Activated naive CD8-positive, alpha-beta T cell treated with anti-CD3 and anti-CD28 coated beads for 36 hours (primary cell): Measurements from ENCODE around the gene MSX1. TPM values are rescaled to one million over a fixed set of nuclear protein-coding genes. Genes with fewer than 3 reads are reported as not detected.

Experiments used
- DNase-seq: peaks from one replicate; pipeline ENCODE4 v3.0.0; 2021
- H3K27ac Mint-ChIP-seq: one replicate; pipeline ENCODE4 v1.8.0; 2022; ENCODE audit warnings: mild to moderate bottlenecking, moderate library complexity, mixed read lengths
- H3K27me3 Mint-ChIP-seq: one replicate; pipeline ENCODE4 v1.8.0; 2022; ENCODE audit warnings: mild to moderate bottlenecking, mixed read lengths
- H3K36me3 Mint-ChIP-seq: one replicate; pipeline ENCODE4 v1.8.0; 2021; ENCODE audit warnings: mild to moderate bottlenecking, mixed read lengths
- H3K4me1 Mint-ChIP-seq: one replicate; pipeline ENCODE4 v1.8.0; 2021; ENCODE audit warnings: mixed read lengths
- H3K4me3 Mint-ChIP-seq: one replicate; pipeline ENCODE4 v1.8.0; 2022; ENCODE audit warnings: mild to moderate bottlenecking, moderate library complexity, mixed read lengths
- H3K9me3 Mint-ChIP-seq: one replicate; pipeline ENCODE4 v1.8.0; 2022; ENCODE audit warnings: mixed read lengths
- total RNA-seq, 2 experiments: library from RNA; stranded (reverse); gene quantifications; one replicate each; pipeline ENCODE4 v1.2.3, GENCODE V29; 2021

MSX1 gene
- total RNA-seq, 2 experiments from 2014 or later, result 0.10 to 0.14 TPM

- H3K36me3 Mint-ChIP-seq, result no peaks in the 10 kb centered on the region
- no peak overlapping the region for H3K27ac Mint-ChIP-seq
- H3K27me3 Mint-ChIP-seq, result peaks cover 42% of the 10 kb centered on the region
- H3K9me3 Mint-ChIP-seq, result no peaks in the 10 kb centered on the region
- DNase-seq, result no peak
- peaks cover 27% of the 10 kb centered on the region for H3K4me1 Mint-ChIP-seq
- no peak overlapping the region for H3K4me3 Mint-ChIP-seq
Observed at GRCh38 chr4:4868758-4869723, 9.6 kb downstream of the MSX1 start.

- Mint-ChIP-seq H3K9me3 (no peaks in the 10 kb centered on the region), H3K36me3 (no peaks in the 10 kb centered on the region), H3K27ac (no peak overlapping the region), H3K27me3 (peaks cover 42% of the 10 kb centered on the region), H3K4me3 (no peak overlapping the region), H3K4me1 (peaks cover 27% of the 10 kb centered on the region)
- DNase-seq, result no peak
Observed at GRCh38 chr4:4869731-4870571, 10.5 kb downstream of the MSX1 start.

- Mint-ChIP-seq H3K27ac (no peak overlapping the region), H3K27me3 (peaks cover 42% of the 10 kb centered on the region), H3K9me3 (no peaks in the 10 kb centered on the region), H3K36me3 (no peaks in the 10 kb centered on the region), H3K4me3 (no peak overlapping the region), H3K4me1 (peaks cover 27% of the 10 kb centered on the region)
- no peak for DNase-seq
Observed at GRCh38 chr4:4870576-4871241, 11.2 kb downstream of the MSX1 start.

- Mint-ChIP-seq H3K4me3 (no peak overlapping the region), H3K27me3 (peaks cover 39% of the 10 kb centered on the region), H3K9me3 (no peaks in the 10 kb centered on the region), H3K4me1 (peaks cover 24% of the 10 kb centered on the region), H3K27ac (no peak overlapping the region), H3K36me3 (no peaks in the 10 kb centered on the region)
- DNase-seq, result no peak
Observed at GRCh38 chr4:4871242-4871572, 11.7 kb downstream of the MSX1 start.

GRCh38 chr4:4871573-4872313, 12.3 kb downstream of the MSX1 start:
- H3K4me3 Mint-ChIP-seq, result no peak overlapping the region
- H3K27me3 Mint-ChIP-seq, result peaks cover 39% of the 10 kb centered on the region

GRCh38 chr4:4872314-4872903, 12.9 kb downstream of the MSX1 start:
- no peak for DNase-seq
- Mint-ChIP-seq H3K36me3 (no peaks in the 10 kb centered on the region), H3K27ac (no peak overlapping the region), H3K9me3 (no peaks in the 10 kb centered on the region), H3K27me3 (peaks cover 43% of the 10 kb centered on the region), H3K4me1 (peaks cover 20% of the 10 kb centered on the region), H3K4me3 (no peak overlapping the region)

More at GRCh38 chr4:4871573-4872313, 12.3 kb downstream of the MSX1 start:
- Mint-ChIP-seq H3K36me3 (no peaks in the 10 kb centered on the region), H3K9me3 (no peaks in the 10 kb centered on the region), H3K27ac (no peak overlapping the region), H3K4me1 (peaks cover 20% of the 10 kb centered on the region)
- DNase-seq, result no peak

GRCh38 chr4:4873203-4873602, 13.7 kb downstream of the MSX1 start:
- peaks cover 46% of the 10 kb centered on the region for H3K27me3 Mint-ChIP-seq
- no peak overlapping the region for H3K4me3 Mint-ChIP-seq
- H3K27ac Mint-ChIP-seq, result no peak overlapping the region
- no peak for DNase-seq
- no peaks in the 10 kb centered on the region for H3K36me3 Mint-ChIP-seq
- H3K4me1 Mint-ChIP-seq, result peaks cover 20% of the 10 kb centered on the region
- no peaks in the 10 kb centered on the region for H3K9me3 Mint-ChIP-seq

GRCh38 chr4:4874254-4874653, 14.8 kb downstream of the MSX1 start:
- H3K9me3 Mint-ChIP-seq, result no peaks in the 10 kb centered on the region
- no peak overlapping the region for H3K4me3 Mint-ChIP-seq

GRCh38 chr4:4875147-4875546, 15.7 kb downstream of the MSX1 start:
- no peaks in the 10 kb centered on the region for H3K36me3 Mint-ChIP-seq
- H3K27ac Mint-ChIP-seq, result no peak overlapping the region
- no peak overlapping the region for H3K4me3 Mint-ChIP-seq
- peaks cover 13% of the 10 kb centered on the region for H3K4me1 Mint-ChIP-seq
- no peak for DNase-seq
- peaks cover 55% of the 10 kb centered on the region for H3K27me3 Mint-ChIP-seq
- H3K9me3 Mint-ChIP-seq, result no peaks in the 10 kb centered on the region

More at GRCh38 chr4:4874254-4874653, 14.8 kb downstream of the MSX1 start:
- no peak overlapping the region for H3K27ac Mint-ChIP-seq
- peaks cover 17% of the 10 kb centered on the region for H3K4me1 Mint-ChIP-seq
- H3K36me3 Mint-ChIP-seq, result no peaks in the 10 kb centered on the region
- DNase-seq, result no peak
- H3K27me3 Mint-ChIP-seq, result peaks cover 51% of the 10 kb centered on the region

GRCh38 chr4:4875611-4876010, 16.1 kb downstream of the MSX1 start:
- DNase-seq, result no peak
- Mint-ChIP-seq H3K27ac (no peak overlapping the region), H3K9me3 (no peaks in the 10 kb centered on the region), H3K36me3 (no peaks in the 10 kb centered on the region), H3K4me3 (no peak overlapping the region), H3K27me3 (peaks cover 55% of the 10 kb centered on the region), H3K4me1 (peaks cover 10% of the 10 kb centered on the region)

GRCh38 chr4:4876945-4877661, 17.6 kb downstream of the MSX1 start:
- no peak overlapping the region for H3K4me3 Mint-ChIP-seq
- no peak for DNase-seq
- H3K4me1 Mint-ChIP-seq, result peaks cover 3% of the 10 kb centered on the region
- no peaks in the 10 kb centered on the region for H3K9me3 Mint-ChIP-seq
- peaks cover 62% of the 10 kb centered on the region for H3K27me3 Mint-ChIP-seq
- H3K27ac Mint-ChIP-seq, result no peak overlapping the region
- H3K36me3 Mint-ChIP-seq, result no peaks in the 10 kb centered on the region

GRCh38 chr4:4880492-4880891, 21.0 kb downstream of the MSX1 start:
- no peak for DNase-seq
- H3K27ac Mint-ChIP-seq, result no peak overlapping the region
- peaks cover 36% of the 10 kb centered on the region for H3K27me3 Mint-ChIP-seq
- H3K4me1 Mint-ChIP-seq, result no peaks in the 10 kb centered on the region
- no peak overlapping the region for H3K4me3 Mint-ChIP-seq
- H3K36me3 Mint-ChIP-seq, result no peaks in the 10 kb centered on the region
- no peaks in the 10 kb centered on the region for H3K9me3 Mint-ChIP-seq

GRCh38 chr4:4881432-4881831, 22.0 kb downstream of the MSX1 start:
- H3K27ac Mint-ChIP-seq, result no peak overlapping the region
- no peaks in the 10 kb centered on the region for H3K9me3 Mint-ChIP-seq
- no peaks in the 10 kb centered on the region for H3K36me3 Mint-ChIP-seq
- no peak overlapping the region for H3K4me3 Mint-ChIP-seq
- peaks cover 29% of the 10 kb centered on the region for H3K27me3 Mint-ChIP-seq
- H3K4me1 Mint-ChIP-seq, result no peaks in the 10 kb centered on the region
- DNase-seq, result no peak

GRCh38 chr4:4884611-4885010, 25.1 kb downstream of the MSX1 start:
- no peak for DNase-seq
- H3K9me3 Mint-ChIP-seq, result no peaks in the 10 kb centered on the region
- no peak overlapping the region for H3K27ac Mint-ChIP-seq
- no peaks in the 10 kb centered on the region for H3K36me3 Mint-ChIP-seq
- H3K4me1 Mint-ChIP-seq, result no peaks in the 10 kb centered on the region
- H3K27me3 Mint-ChIP-seq, result peaks cover 17% of the 10 kb centered on the region
- H3K4me3 Mint-ChIP-seq, result no peak overlapping the region
